Activated CD4-positive, alpha-beta T cell treated with anti-CD3 and anti-CD28 coated beads, Interleukin-2, amount 50 U/mL, for 24 hours (primary cell): ENCODE measurements around the gene FZD4.
"Not testable (repeated sequence)": the region's sequence is repeated elsewhere in the genome, so short reads cannot be mapped to it uniquely, and the experiment has no call there.

Experiments used
- DNase-seq, 2 donors: peaks; one replicate each; pipeline ENCODE4 v3.0.0-alpha.2; 2020; ENCODE audit warnings: low read depth in 1 of 2, low spot score in 1 of 2

FZD4 gene

GRCh38 chr11:86955361-86956120 lies at the start of gene FZD4:
FZD4 (minus strand) TSS chr11:86955395; CDS start chr11:86955085, 310 bp downstream.
- no peak for DNase-seq

DNA sequence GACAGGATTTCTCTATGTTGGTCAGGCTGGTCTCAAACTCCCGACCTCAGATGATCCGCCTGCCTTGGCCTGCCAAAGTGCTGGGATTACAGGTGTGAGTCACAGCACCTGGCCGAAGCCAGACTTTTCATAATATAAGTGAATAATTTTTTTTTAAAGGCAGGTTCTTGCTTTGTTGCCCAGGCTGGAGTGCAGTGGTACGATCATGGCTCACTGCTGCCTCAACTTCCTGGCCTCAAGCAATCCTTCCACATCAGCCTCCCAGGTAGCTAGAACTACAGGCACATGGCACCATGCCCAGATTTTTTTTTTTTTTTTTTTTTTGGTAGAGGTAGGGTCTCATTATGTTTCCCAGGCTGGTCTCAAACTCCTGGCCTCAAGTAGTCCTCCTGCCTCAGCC lies 49.1 kb upstream of the FZD4 start:
- DNase-seq, result not testable (repeated sequence)

DNA sequence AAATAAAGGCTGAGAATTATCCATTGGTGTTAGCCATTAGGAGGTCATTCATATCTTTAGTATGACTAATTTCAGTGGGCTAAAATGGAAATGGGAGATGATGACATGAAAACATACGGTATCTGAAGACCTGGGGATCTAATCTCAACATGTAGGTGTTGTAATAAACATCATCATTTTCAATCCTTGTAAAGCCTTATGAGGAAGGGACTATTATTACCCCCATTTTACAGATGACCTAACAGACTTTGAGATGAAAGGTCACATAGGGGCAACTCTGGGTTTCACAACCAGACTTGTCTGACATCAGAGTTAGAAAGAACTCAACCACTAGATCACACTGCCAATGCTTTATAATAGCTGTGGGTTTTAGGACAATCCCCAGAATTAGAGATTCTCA lies 47.7 kb upstream of the FZD4 start:
- DNase-seq, result no peak

DNA sequence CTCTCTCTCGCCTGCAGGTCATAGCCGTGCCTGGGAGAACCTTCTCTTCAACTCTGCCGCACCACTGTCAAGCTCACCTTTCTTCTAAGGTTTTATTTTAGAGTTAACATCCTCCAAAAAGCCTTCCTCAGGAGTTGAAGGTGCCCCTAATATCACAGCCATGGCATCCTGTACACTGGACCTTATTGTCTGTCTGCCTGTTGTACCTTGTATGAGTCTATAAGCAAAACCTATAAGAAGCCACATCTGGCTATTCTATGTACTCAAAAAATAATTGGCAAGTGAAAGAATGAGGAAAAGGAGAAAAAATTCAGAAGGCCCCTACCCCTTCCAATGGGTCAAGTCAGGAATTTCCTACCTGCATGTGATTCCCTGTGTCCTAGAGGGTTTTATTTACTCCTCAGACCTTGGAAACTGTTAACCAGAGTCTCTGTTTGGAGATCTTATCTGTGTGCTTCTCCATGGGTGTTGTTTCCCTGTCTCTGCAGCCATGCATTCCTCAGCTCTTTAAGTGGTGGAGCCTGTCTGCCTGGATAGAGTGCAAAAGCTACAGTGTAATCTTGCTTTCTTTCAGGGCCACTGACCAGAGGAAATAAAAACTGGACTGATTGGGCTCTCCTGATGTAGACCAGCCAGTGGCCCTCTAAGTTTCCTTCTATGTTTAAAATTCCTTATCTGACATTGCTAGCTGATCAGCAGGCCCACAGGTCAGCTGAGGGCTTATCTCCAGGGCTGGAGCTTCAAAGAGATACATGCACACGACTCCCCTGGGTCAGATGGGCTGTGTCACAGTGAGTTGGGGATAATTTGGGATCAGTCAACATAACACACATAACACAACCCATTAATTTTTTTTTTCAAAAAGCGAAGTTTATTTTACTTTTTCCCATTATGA lies 44.9 kb upstream of the FZD4 start:
- DNase-seq, result no peak

GRCh38 chr11:86999388-86999787 lies 44.2 kb upstream of the FZD4 start:
- no peak for DNase-seq

- DNase-seq, result no peak
These were observed 41.9 kb upstream of the FZD4 start for GRCh38 chr11:86996953-86997570.

GRCh38 chr11:86993031-86993430 lies 37.8 kb upstream of the FZD4 start:
- no peak for DNase-seq

GRCh38 chr11:86992340-86992739 lies 37.1 kb upstream of the FZD4 start:
- DNase-seq, result not testable (repeated sequence)

DNA sequence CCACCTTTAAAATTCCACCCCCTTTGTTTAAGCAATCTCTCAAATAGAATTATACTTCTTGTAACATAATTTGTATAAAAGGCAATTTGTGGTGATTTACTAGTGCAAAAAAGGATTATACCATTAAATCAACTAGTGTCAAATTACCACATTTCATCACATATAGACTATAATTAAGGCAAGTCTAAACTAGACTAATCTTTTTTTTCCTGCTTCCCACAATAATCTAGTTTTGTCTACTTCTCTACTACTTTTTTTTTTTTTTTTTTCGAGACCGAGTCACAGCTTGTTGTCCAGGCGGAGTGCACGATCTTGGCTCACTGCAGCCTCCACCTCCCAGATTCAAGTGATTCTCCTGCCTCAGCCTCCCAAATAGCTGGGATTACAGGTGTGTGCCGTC lies 36.1 kb upstream of the FZD4 start:
- DNase-seq, result no peak

DNA sequence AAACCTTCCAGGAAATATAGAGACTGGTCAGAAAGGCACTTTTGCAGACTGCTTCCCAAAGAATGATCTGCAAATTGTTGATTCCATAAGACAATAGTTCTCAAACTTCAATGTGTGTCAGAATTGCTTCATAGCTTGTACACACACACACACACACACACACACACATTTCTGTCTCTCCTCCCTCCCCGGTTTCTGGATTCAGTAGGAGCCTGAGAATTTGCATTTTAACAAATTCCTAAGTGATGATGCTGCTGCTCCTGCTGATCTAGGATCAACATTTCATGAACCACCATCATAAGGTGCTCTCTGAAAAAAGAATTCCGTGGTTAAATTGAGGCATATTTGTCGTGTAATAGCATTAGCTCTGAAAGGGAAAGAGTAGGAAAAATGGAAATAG lies 35.3 kb upstream of the FZD4 start:
- no peak for DNase-seq

DNA sequence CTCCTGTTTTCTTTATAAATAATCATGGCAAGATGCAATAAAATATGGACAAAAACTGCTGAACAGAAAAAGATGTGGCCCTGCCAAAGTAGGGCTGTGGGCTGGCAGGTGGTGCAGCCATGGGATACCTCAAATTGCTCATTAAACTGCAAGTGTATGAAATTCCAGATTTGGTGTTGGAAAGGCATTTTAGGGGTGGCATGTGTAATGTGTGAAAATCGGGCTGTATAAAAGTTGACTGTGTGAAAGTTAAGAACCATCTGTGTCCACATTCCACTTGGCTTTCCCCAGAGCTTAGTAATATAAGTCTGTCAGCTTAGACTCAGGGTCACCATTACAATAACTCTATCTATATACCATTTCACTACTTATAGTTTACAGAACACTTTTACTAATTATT lies 34.8 kb upstream of the FZD4 start:
- DNase-seq, result no peak

DNA sequence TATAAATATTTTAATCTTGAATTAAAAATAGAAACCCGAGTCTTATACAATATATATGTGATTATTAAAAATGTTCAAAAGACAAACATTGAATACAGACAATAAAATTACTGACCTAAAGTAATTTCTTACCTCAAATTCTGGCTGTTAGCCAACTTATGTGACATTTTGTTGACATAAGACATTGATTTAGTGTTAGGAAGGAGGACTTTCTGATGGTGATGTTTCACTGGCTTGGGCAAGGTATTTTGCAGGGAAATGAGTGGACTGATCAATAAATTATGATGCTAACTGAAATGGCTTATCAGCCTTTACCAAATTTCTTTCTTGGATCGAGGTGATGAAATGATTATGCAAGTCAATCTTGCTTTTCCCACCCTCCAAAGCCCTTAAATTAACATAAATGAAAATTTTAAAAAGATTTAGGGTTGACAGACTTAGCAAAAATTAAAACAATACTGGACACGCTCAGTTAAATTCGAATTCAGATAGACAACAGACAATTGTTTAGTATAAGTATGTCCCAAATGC lies 33.2 kb upstream of the FZD4 start:
- DNase-seq, result no peak

- DNase-seq, result no peak
These were observed 32.5 kb upstream of the FZD4 start for GRCh38 chr11:86987679-86988078.

DNA sequence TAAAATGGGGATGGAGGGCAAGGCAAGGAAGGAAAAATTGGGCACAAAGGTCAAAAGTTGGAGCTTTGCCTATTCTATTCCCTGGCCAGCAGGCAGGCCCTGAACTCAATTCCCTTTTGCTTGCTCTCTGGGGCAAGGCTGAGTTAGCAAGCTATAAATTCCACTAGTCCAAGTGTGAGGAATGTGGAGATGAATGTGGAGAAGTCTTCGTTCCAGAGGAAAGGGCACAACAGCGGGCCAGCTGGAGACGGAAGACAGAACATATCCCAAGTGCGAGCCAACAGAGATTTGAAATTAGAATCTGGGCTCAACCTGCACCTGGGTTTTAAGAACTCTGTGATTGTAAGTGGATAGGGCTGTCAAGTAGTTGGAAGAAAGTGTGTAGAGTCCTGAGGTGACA lies 29.5 kb upstream of the FZD4 start:
- no peak for DNase-seq

DNA sequence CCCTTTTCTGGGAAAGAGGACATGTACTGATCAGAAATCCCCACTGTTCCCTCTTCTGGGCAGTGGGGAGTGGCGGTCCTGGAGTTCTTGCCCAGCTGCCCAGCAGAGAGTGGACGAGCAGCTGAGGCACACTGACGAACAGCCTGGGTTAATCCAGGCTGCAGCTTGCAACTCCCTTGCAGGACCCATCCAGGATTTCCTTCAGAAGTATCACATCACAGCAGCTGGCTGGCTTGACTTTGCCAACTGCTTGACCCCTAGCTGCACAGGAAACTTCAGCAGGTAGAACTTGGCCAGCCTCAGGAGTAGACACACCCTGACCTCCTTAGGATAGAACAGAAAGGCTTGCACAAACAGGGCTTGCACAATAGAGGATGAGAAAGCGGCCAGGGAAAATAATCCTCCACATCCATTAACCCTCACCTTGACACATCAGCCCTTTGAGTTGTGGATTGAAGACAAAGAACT lies 27.9 kb upstream of the FZD4 start:
- DNase-seq, result no peak

DNA sequence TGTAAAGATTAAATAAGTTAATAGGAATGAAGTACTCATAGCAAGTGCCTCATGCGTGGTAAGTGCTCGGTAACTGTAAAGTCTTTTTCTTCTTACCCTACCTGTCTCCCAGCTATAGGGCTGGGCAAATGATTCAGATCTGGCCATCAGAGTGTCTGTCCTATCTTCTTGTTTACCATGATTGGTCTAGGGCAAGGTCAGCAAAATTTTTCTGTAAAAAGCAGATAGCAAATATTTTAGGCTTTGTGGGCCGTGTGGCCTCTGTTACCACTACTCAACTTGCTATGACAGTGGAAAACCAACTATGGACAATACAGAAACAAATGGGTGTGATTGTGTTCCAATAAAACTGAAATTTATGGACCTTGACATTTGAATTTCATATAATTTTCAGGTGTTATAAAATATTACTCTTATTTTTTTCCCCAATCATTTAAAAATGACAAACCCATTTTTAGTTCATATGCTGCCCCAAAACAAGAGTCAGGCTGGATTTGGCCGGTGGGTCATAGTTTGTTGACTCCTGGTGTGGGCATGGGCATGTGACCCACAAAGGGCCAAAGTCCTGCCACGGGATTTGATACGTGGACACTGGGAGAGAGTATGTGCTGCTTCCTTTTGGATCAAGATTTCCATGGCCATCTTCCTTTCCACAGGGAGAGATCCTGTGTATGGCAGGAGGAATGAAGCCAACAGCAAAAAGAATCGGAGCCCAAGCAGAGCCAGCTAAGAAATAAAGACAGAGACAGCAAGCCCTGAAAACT lies 26.8 kb upstream of the FZD4 start:
- no peak for DNase-seq

GRCh38 chr11:86980086-86980796 lies 25.0 kb upstream of the FZD4 start:
- DNase-seq, result no peak

GRCh38 chr11:86978756-86979608 lies 23.8 kb upstream of the FZD4 start:
- DNase-seq, result no peak

DNA sequence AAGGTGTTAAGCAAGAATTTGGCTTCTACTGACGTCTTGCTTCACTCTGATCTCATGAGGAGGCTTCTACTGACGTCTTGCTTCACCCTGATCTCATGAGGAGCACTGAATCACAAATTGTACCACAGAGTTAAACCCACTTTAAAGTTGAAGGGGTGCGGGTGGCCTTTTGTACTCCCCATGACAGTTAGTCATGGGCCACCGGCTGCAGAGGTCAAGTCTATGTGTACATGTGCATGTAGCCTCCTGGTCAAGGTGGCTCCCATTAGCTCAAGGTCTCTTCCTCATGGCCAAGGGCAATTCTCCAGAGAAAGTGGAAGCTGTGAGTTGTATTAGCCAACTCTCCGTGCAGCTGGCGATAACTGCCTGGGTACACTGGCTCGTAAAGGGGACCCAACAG lies 23.1 kb upstream of the FZD4 start:
- no peak for DNase-seq
